ENCODE data around the gene UPK2. TPM values are rescaled to one million over a fixed set of nuclear protein-coding genes. Genes with fewer than 3 reads are reported as not detected.
A peak's percentile ranks its signal among the peaks of the same experiment; 100 is the strongest.

Gene UPK2
- total and polyA plus RNA-seq, 2 of the 13 experiments (the other 11 are each of a cell fraction or from before 2014, with no cell fraction given), result not detected

DNA sequence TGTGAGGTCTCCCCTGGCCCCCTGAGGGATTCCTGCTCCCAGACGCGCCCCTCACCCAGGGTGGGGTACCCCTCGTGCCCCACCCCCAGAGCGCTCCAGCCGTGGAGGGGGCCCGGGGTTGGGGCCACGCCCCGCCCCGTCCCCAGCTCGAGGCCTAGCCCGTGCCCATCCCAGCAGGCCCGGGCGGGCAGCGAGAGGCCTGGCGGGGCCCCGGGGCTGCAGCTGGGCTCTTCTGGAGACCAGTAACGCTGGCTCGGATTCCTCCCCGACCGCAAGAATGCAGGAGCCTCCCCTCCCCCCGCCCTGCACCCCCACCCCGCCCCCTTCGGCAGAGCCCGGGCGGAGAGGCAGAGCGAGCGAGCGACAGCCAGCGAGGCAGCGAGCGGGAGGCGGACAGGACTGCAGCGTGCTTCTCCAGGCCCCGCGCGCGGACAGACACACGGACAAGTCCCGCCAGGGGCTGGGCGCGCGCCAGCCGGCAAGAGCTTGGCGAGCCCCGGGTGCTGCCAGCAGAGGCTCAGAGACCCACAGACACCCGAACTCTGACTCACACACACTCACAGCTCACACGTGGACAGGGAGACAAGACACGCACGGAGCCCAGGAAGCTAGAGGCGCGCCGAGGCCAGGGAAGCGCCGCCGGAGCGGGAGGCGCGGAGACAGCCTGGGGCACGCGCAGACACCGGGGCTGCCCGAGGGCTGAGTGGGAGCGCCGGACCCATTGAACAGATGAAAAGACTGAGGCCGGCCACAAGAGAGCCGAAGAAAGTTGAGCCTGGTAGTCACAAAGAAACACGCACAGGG is 45.6 kb upstream of the UPK2 start (continued):
- TF ChIP-seq, protein P1, sequence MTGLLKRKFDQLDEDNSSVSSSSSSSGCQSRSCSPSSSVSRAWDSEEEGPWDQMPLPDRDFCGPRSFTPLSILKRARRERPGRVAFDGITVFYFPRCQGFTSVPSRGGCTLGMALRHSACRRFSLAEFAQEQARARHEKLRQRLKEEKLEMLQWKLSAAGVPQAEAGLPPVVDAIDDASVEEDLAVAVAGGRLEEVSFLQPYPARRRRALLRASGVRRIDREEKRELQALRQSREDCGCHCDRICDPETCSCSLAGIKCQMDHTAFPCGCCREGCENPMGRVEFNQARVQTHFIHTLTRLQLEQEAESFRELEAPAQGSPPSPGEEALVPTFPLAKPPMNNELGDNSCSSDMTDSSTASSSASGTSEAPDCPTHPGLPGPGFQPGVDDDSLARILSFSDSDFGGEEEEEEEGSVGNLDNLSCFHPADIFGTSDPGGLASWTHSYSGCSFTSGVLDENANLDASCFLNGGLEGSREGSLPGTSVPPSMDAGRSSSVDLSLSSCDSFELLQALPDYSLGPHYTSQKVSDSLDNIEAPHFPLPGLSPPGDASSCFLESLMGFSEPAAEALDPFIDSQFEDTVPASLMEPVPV (CRISPR knock-in tag; IDR thresholded peaks at IDR 0.05), result no peak
- TF ChIP-seq, protein P2, sequence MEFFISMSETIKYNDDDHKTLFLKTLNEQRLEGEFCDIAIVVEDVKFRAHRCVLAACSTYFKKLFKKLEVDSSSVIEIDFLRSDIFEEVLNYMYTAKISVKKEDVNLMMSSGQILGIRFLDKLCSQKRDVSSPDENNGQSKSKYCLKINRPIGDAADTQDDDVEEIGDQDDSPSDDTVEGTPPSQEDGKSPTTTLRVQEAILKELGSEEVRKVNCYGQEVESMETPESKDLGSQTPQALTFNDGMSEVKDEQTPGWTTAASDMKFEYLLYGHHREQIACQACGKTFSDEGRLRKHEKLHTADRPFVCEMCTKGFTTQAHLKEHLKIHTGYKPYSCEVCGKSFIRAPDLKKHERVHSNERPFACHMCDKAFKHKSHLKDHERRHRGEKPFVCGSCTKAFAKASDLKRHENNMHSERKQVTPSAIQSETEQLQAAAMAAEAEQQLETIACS (CRISPR knock-in tag; IDR thresholded peaks at IDR 0.05), result no peak; the same call in 1 of the 2 replicates
- TF ChIP-seq, protein P3, sequence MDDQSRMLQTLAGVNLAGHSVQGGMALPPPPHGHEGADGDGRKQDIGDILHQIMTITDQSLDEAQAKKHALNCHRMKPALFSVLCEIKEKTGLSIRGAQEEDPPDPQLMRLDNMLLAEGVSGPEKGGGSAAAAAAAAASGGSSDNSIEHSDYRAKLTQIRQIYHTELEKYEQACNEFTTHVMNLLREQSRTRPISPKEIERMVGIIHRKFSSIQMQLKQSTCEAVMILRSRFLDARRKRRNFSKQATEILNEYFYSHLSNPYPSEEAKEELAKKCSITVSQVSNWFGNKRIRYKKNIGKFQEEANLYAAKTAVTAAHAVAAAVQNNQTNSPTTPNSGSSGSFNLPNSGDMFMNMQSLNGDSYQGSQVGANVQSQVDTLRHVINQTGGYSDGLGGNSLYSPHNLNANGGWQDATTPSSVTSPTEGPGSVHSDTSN (CRISPR knock-in tag; IDR thresholded peaks at IDR 0.05; ENCODE audit: borderline replicate concordance), result no peak
- peak; percentile 94 for TF ChIP-seq RBFOX2 (IDR thresholded peaks at IDR 0.05; ENCODE audit: low read depth, low read length)
- no peak for TF ChIP-seq ZNF7 (CRISPR knock-in tag; IDR thresholded peaks at IDR 0.05)
- TF ChIP-seq, protein P4, sequence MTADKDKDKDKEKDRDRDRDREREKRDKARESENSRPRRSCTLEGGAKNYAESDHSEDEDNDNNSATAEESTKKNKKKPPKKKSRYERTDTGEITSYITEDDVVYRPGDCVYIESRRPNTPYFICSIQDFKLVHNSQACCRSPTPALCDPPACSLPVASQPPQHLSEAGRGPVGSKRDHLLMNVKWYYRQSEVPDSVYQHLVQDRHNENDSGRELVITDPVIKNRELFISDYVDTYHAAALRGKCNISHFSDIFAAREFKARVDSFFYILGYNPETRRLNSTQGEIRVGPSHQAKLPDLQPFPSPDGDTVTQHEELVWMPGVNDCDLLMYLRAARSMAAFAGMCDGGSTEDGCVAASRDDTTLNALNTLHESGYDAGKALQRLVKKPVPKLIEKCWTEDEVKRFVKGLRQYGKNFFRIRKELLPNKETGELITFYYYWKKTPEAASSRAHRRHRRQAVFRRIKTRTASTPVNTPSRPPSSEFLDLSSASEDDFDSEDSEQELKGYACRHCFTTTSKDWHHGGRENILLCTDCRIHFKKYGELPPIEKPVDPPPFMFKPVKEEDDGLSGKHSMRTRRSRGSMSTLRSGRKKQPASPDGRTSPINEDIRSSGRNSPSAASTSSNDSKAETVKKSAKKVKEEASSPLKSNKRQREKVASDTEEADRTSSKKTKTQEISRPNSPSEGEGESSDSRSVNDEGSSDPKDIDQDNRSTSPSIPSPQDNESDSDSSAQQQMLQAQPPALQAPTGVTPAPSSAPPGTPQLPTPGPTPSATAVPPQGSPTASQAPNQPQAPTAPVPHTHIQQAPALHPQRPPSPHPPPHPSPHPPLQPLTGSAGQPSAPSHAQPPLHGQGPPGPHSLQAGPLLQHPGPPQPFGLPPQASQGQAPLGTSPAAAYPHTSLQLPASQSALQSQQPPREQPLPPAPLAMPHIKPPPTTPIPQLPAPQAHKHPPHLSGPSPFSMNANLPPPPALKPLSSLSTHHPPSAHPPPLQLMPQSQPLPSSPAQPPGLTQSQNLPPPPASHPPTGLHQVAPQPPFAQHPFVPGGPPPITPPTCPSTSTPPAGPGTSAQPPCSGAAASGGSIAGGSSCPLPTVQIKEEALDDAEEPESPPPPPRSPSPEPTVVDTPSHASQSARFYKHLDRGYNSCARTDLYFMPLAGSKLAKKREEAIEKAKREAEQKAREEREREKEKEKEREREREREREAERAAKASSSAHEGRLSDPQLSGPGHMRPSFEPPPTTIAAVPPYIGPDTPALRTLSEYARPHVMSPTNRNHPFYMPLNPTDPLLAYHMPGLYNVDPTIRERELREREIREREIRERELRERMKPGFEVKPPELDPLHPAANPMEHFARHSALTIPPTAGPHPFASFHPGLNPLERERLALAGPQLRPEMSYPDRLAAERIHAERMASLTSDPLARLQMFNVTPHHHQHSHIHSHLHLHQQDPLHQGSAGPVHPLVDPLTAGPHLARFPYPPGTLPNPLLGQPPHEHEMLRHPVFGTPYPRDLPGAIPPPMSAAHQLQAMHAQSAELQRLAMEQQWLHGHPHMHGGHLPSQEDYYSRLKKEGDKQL (CRISPR knock-in tag; IDR thresholded peaks at IDR 0.05; ENCODE audit: low read depth), result no peak
- TF ChIP-seq, protein P5, sequence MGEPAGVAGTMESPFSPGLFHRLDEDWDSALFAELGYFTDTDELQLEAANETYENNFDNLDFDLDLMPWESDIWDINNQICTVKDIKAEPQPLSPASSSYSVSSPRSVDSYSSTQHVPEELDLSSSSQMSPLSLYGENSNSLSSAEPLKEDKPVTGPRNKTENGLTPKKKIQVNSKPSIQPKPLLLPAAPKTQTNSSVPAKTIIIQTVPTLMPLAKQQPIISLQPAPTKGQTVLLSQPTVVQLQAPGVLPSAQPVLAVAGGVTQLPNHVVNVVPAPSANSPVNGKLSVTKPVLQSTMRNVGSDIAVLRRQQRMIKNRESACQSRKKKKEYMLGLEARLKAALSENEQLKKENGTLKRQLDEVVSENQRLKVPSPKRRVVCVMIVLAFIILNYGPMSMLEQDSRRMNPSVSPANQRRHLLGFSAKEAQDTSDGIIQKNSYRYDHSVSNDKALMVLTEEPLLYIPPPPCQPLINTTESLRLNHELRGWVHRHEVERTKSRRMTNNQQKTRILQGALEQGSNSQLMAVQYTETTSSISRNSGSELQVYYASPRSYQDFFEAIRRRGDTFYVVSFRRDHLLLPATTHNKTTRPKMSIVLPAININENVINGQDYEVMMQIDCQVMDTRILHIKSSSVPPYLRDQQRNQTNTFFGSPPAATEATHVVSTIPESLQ (CRISPR knock-in tag; conservative IDR thresholded peaks at IDR 0.05), result no peak
- no peak; the same call in 1 of the 2 replicates for TF ChIP-seq TBX2 (CRISPR knock-in tag; IDR thresholded peaks at IDR 0.05; ENCODE audit: borderline replicate concordance)
- TF ChIP-seq ZNF343 (CRISPR knock-in tag; IDR thresholded peaks at IDR 0.05), result no peak
- TF ChIP-seq BORCS8-MEF2B (CRISPR knock-in tag; IDR thresholded peaks at IDR 0.05), result no peak
- no peak for TF ChIP-seq ZNF737 (CRISPR knock-in tag; IDR thresholded peaks at IDR 0.05; ENCODE audit: borderline replicate concordance)
- TF ChIP-seq, protein P6, sequence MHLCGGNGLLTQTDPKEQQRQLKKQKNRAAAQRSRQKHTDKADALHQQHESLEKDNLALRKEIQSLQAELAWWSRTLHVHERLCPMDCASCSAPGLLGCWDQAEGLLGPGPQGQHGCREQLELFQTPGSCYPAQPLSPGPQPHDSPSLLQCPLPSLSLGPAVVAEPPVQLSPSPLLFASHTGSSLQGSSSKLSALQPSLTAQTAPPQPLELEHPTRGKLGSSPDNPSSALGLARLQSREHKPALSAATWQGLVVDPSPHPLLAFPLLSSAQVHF (CRISPR knock-in tag; IDR thresholded peaks at IDR 0.05), result no peak
- TF ChIP-seq YEATS4 (CRISPR knock-in tag; IDR thresholded peaks at IDR 0.05; ENCODE audit: borderline replicate concordance), result peak; percentile 24; the same call in 1 of the 2 replicates
- TF ChIP-seq CBX5 (CRISPR knock-in tag; IDR thresholded peaks at IDR 0.05; ENCODE audit: borderline replicate concordance), result no peak; the same call in 1 of the 2 replicates
- no peak for TF ChIP-seq RFX5 (IDR thresholded peaks at IDR 0.05; ENCODE audit: low read depth, low read length)
- TF ChIP-seq ZNF562 (CRISPR knock-in tag; IDR thresholded peaks at IDR 0.05; ENCODE audit: borderline replicate concordance), result no peak

All from HepG2 (cell line).